ENCODE results near the gene DBP.

DNA sequence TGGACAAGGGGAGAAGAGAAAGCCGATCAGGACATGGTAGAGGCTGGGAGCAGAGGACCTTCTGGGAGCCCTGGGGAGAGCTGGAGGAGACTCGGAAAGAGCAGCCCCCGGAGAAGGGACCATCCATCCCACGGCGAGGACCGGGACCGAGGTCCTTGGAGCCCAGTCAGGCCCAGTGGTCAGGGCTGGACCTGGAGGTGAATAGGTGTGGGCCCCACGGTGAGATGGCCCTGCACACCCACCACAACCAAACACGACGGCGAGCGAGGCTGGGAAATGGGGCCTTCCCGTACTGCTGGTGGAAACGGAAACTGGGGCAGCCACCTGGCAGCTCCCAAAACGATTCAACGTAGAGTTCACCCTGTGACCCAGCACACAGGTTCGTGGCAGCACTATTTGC is 39.3 kb upstream of the DBP start:
- TF ChIP-seq CEBPB (IDR thresholded peaks at IDR 0.05) (no peak), REST (IDR thresholded peaks at IDR 0.05; ENCODE audit: low read depth) (no peak), YY1 (IDR thresholded peaks at IDR 0.05; ENCODE audit: low read depth) (no peak), CREB1 (IDR thresholded peaks at IDR 0.05; ENCODE audit: low read depth) (no peak), EP300 (IDR thresholded peaks at IDR 0.05; ENCODE audit: borderline replicate concordance) (no peak)
- TF ChIP-seq, protein P1, sequence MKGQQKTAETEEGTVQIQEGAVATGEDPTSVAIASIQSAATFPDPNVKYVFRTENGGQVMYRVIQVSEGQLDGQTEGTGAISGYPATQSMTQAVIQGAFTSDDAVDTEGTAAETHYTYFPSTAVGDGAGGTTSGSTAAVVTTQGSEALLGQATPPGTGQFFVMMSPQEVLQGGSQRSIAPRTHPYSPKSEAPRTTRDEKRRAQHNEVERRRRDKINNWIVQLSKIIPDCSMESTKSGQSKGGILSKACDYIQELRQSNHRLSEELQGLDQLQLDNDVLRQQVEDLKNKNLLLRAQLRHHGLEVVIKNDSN (IDR thresholded peaks at IDR 0.05): no peak
- TF ChIP-seq, protein P2, sequence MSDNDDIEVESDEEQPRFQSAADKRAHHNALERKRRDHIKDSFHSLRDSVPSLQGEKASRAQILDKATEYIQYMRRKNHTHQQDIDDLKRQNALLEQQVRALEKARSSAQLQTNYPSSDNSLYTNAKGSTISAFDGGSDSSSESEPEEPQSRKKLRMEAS (IDR thresholded peaks at IDR 0.05): no peak

Data from Ishikawa (cell line).